ENCODE results near the gene KRT78.
"Not testable (repeated sequence)": the region's sequence is repeated elsewhere in the genome, so short reads cannot be mapped to it uniquely, and the experiment has no call there.

Gene KRT78

GRCh38 chr12:52848661-52849255, at the start of gene KRT78:
Gene KRT78 (minus strand): TSS chr12:52848994. CDS start chr12:52848930, 64 bp downstream.
- Histone ChIP-seq H3K27me3 (ENCODE audit: insufficient read depth, low read length) (no peaks in the 10 kb centered on the region; the same call in 1 of the 2 replicates), H3K27ac (ENCODE audit: low read length) (no peak within 1 kb of the TSS), H3K9ac (ENCODE audit: low read depth, low read length) (no peak within 1 kb of the TSS), H3K4me3 (ENCODE audit: low read length) (no peak within 1 kb of the TSS), H3K36me3 (ENCODE audit: insufficient read depth, low read depth, low read length) (no peaks in the 10 kb centered on the region), H3K9me3 (ENCODE audit: insufficient read depth, low read depth, low read length) (no peaks in the 10 kb centered on the region), H3K4me1 (ENCODE audit: insufficient read depth, low read length) (no peaks in the 10 kb centered on the region)

GRCh38 chr12:52896190-52897100, 47.7 kb upstream of the KRT78 start:
- no peaks in the 10 kb centered on the region for H3K4me1 ChIP-seq (ENCODE audit: insufficient read depth, low read length)
- H3K27me3 ChIP-seq (ENCODE audit: insufficient read depth, low read length), result no peaks in the 10 kb centered on the region
- no peak overlapping the region for H3K27ac ChIP-seq (ENCODE audit: low read length)
- no peak overlapping the region for H3K4me3 ChIP-seq (ENCODE audit: low read length)
- H3K36me3 ChIP-seq (ENCODE audit: insufficient read depth, low read depth, low read length), result peaks cover 50% of the 10 kb centered on the region
- no peaks in the 10 kb centered on the region for H3K9me3 ChIP-seq (ENCODE audit: insufficient read depth, low read depth, low read length)
- H3K9ac ChIP-seq (ENCODE audit: low read depth, low read length), result no peak overlapping the region

GRCh38 chr12:52895726-52896189, 47.0 kb upstream of the KRT78 start:
- Histone ChIP-seq H3K4me3 (ENCODE audit: low read length) (no peak overlapping the region), H3K4me1 (ENCODE audit: insufficient read depth, low read length) (no peaks in the 10 kb centered on the region), H3K36me3 (ENCODE audit: insufficient read depth, low read depth, low read length) (peaks cover 43% of the 10 kb centered on the region), H3K9me3 (ENCODE audit: insufficient read depth, low read depth, low read length) (no peaks in the 10 kb centered on the region), H3K27ac (ENCODE audit: low read length) (no peak overlapping the region), H3K9ac (ENCODE audit: low read depth, low read length) (no peak overlapping the region), H3K27me3 (ENCODE audit: insufficient read depth, low read length) (no peaks in the 10 kb centered on the region)

- no peaks in the 10 kb centered on the region for H3K27me3 ChIP-seq (ENCODE audit: insufficient read depth, low read length)
- no peak overlapping the region for H3K9ac ChIP-seq (ENCODE audit: low read depth, low read length)
- peaks cover 17% of the 10 kb centered on the region for H3K36me3 ChIP-seq (ENCODE audit: insufficient read depth, low read depth, low read length)
- no peaks in the 10 kb centered on the region for H3K4me1 ChIP-seq (ENCODE audit: insufficient read depth, low read length)
- H3K4me3 ChIP-seq (ENCODE audit: low read length), result no peak overlapping the region
- H3K9me3 ChIP-seq (ENCODE audit: insufficient read depth, low read depth, low read length), result no peaks in the 10 kb centered on the region
- no peak overlapping the region for H3K27ac ChIP-seq (ENCODE audit: low read length)
These were observed 44.2 kb upstream of the KRT78 start for GRCh38 chr12:52892974-52893373.

GRCh38 chr12:52892207-52892852, 43.5 kb upstream of the KRT78 start:
- Histone ChIP-seq H3K36me3 (ENCODE audit: insufficient read depth, low read depth, low read length) (peaks cover 11% of the 10 kb centered on the region), H3K27me3 (ENCODE audit: insufficient read depth, low read length) (no peaks in the 10 kb centered on the region), H3K4me1 (ENCODE audit: insufficient read depth, low read length) (no peaks in the 10 kb centered on the region), H3K9me3 (ENCODE audit: insufficient read depth, low read depth, low read length) (no peaks in the 10 kb centered on the region), H3K27ac (ENCODE audit: low read length) (no peak overlapping the region), H3K9ac (ENCODE audit: low read depth, low read length) (no peak overlapping the region), H3K4me3 (ENCODE audit: low read length) (no peak overlapping the region)

- Histone ChIP-seq H3K4me1 (ENCODE audit: insufficient read depth, low read length) (no peaks in the 10 kb centered on the region), H3K4me3 (ENCODE audit: low read length) (no peak overlapping the region), H3K36me3 (ENCODE audit: insufficient read depth, low read depth, low read length) (no peaks in the 10 kb centered on the region), H3K27me3 (ENCODE audit: insufficient read depth, low read length) (no peaks in the 10 kb centered on the region), H3K27ac (ENCODE audit: low read length) (no peak overlapping the region), H3K9me3 (ENCODE audit: insufficient read depth, low read depth, low read length) (no peaks in the 10 kb centered on the region), H3K9ac (ENCODE audit: low read depth, low read length) (no peak overlapping the region)
These were observed 42.2 kb upstream of the KRT78 start for GRCh38 chr12:52891044-52891443.

- H3K9ac ChIP-seq (ENCODE audit: low read depth, low read length), result no peak overlapping the region
- H3K4me1 ChIP-seq (ENCODE audit: insufficient read depth, low read length), result no peaks in the 10 kb centered on the region
- H3K27ac ChIP-seq (ENCODE audit: low read length), result no peak overlapping the region
- H3K27me3 ChIP-seq (ENCODE audit: insufficient read depth, low read length), result no peaks in the 10 kb centered on the region
- H3K36me3 ChIP-seq (ENCODE audit: insufficient read depth, low read depth, low read length), result no peaks in the 10 kb centered on the region
- H3K4me3 ChIP-seq (ENCODE audit: low read length), result no peak overlapping the region
- no peaks in the 10 kb centered on the region for H3K9me3 ChIP-seq (ENCODE audit: insufficient read depth, low read depth, low read length)
These were observed 41.6 kb upstream of the KRT78 start for GRCh38 chr12:52890417-52890816.

- Histone ChIP-seq H3K9me3 (ENCODE audit: insufficient read depth, low read depth, low read length) (no peaks in the 10 kb centered on the region), H3K9ac (ENCODE audit: low read depth, low read length) (no peak overlapping the region), H3K36me3 (ENCODE audit: insufficient read depth, low read depth, low read length) (no peaks in the 10 kb centered on the region), H3K4me1 (ENCODE audit: insufficient read depth, low read length) (no peaks in the 10 kb centered on the region), H3K4me3 (ENCODE audit: low read length) (no peak overlapping the region), H3K27me3 (ENCODE audit: insufficient read depth, low read length) (0 out of 2 replicates have a peak, but pooled peaks cover 6% of the 10 kb centered on the region), H3K27ac (ENCODE audit: low read length) (no peak overlapping the region)
These were observed 35.9 kb upstream of the KRT78 start for GRCh38 chr12:52884526-52885293.

GRCh38 chr12:52880499-52880898, 31.7 kb upstream of the KRT78 start:
- H3K9ac ChIP-seq (ENCODE audit: low read depth, low read length); H3K27ac ChIP-seq (ENCODE audit: low read length); H3K4me1 ChIP-seq (ENCODE audit: insufficient read depth, low read length); H3K4me3 ChIP-seq (ENCODE audit: low read length); H3K9me3 ChIP-seq (ENCODE audit: insufficient read depth, low read depth, low read length); H3K36me3 ChIP-seq (ENCODE audit: insufficient read depth, low read depth, low read length): not testable (repeated sequence)
- H3K27me3 ChIP-seq (ENCODE audit: insufficient read depth, low read length), result peaks cover 15% of the 10 kb centered on the region

- H3K9me3 ChIP-seq (ENCODE audit: insufficient read depth, low read depth, low read length), result no peaks in the 10 kb centered on the region
- no peak overlapping the region for H3K27ac ChIP-seq (ENCODE audit: low read length)
- H3K4me3 ChIP-seq (ENCODE audit: low read length), result peak overlapping the region; percentile 62
- peaks cover 20% of the 10 kb centered on the region for H3K27me3 ChIP-seq (ENCODE audit: insufficient read depth, low read length)
- no peaks in the 10 kb centered on the region for H3K36me3 ChIP-seq (ENCODE audit: insufficient read depth, low read depth, low read length)
- H3K4me1 ChIP-seq (ENCODE audit: insufficient read depth, low read length), result peaks cover 4% of the 10 kb centered on the region; the same call in 1 of the 2 replicates
- H3K9ac ChIP-seq (ENCODE audit: low read depth, low read length), result peak overlapping the region; percentile 34; the same call in 1 of the 2 replicates
These were observed 30.9 kb upstream of the KRT78 start for GRCh38 chr12:52879394-52880351.

All from iPS-20b (cell line).